GM19372 (cell line): ENCODE data around the gene FCAMR.

Experiments used
- ATAC-seq: cut with Tn5 transposase; IDR thresholded peaks from one replicate; pipeline ENCODE4 v1.9.1; 2021; ENCODE audit warnings: mild to moderate bottlenecking, low read depth, moderate library complexity; ENCODE audit not compliant: unreplicated experiment

FCAMR gene

DNA sequence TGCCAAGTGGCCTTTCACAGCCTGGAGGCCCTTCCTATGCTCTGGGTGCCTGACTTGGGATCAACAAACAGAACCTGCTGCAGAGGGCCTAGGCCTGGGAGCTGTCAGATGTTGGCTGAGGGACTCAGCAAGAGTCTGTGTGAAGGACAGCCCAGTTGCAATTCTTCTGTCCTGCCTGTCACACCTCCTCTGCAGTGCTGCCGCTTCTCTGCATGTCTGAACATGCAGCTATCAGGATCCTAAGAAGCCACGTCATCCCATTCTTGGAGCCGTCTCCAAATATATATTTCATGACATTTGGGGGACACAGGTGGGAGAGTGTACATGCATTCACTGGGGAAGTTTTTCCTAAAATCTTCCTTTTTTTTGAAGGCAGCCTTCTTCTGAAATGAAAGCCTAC is 8.6 kb downstream of the FCAMR start:
- ATAC-seq, result no peak

- no peak for ATAC-seq
These were observed 9.4 kb downstream of the FCAMR start for GRCh38 chr1:206960676-206961386.

DNA sequence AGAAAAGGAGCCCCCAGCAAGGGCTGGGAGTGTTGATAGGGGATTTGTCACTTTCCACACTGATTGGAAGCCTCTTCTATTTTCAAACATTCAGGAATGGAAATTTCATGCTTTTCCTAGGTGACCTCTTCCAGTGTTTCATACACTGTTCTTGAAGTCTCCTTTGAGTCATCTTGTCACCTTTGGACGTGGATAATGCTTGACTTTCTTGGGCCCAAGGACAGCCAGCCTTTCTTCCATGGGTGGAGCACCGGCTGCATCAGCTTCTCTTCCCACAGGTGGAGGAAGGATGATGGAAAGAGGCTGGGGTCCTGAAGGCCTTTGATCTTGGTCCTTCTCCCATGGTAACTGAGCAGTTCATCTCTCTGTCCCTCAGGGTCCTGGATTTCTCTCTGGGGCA is 12.1 kb downstream of the FCAMR start:
- no peak for ATAC-seq

GRCh38 chr1:206957639-206958038 is 12.6 kb downstream of the FCAMR start:
- ATAC-seq, result no peak

GRCh38 chr1:206955476-206956451 is 14.5 kb downstream of the FCAMR start:
- no peak for ATAC-seq

GRCh38 chr1:206954459-206955342 is 15.6 kb downstream of the FCAMR start:
- no peak for ATAC-seq

DNA sequence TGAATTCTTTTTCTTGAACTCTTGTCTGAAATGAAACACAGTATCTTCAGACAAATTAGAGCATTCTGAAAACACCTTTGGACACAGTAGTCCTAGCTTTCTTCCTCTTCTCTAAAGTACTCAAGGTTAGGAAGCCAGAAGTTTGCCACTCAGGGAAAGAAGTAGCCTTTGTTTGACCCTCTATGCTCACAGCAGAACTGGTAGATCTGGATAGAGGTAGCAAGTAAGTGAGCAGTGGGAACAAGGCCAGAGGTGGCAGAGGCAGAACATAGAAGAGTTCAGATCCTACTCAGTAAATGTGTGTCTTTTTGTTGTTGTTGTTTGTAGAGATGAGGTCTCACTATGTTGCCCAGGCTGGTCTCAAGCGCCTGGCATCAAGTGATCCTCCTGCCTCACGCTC is 16.6 kb downstream of the FCAMR start:
- no peak for ATAC-seq

- ATAC-seq, result no peak
These were observed 17.1 kb downstream of the FCAMR start for GRCh38 chr1:206953126-206953525.

DNA sequence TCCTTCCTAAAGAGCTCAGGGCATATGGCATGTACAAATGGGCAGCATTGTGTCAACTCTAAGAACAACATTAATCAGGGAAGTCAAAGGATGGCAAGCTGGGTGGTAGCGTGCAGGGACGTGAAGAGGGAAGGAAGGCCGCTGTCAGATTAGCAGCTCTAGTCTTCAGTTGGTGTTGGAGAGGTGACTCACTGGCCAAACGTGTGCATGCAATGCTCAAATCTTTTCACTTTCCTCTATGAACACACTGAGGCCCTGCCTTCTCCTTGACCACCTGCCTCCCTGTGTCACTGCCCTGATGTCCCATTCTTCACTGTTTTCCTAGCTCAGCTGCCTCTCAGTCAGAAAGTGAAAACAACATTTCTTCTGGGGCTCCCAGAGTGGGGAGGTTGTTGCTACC is 18.1 kb downstream of the FCAMR start:
- no peak for ATAC-seq

GRCh38 chr1:206951318-206952100 is 18.8 kb downstream of the FCAMR start:
- no peak for ATAC-seq

DNA sequence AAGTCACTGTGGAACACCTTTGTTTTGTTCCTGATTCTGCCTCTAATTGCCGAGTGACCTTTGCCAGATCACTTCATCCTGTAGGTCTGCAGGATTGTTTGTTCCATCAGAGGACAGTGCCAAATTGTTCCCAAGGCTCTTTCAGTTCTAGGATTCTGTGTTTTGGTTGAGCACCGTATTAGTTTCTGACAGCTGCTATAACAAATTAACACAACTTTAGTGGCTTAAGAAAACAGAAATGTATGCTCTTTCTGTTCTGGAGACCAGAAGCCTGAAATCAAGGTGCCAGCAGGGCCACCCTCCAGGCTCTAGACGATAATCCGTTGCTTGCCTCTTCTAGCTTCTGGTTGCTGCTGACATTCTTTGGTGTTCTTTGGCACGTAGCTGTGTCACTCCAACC is 20.6 kb downstream of the FCAMR start:
- no peak for ATAC-seq

DNA sequence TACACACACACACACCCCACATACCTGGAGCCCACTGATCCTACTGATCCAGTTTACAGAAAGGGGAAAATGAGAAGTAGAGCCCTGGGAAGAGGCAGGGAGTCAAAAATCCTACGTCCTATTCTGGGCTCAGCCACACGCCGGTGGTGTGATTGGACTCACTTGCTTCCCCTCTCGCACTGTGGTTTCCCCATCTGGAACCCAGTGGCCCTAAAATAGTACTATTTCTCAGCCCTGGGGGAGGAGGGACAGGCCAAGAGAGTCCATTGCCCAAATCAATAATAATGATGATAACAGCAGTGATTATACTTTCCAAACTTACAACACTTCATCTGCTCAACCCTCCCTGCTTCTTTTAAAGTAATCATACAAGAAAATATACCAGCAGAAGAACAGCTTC is 21.1 kb downstream of the FCAMR start:
- ATAC-seq, result no peak

GRCh38 chr1:206947255-206947654 is 23.0 kb downstream of the FCAMR start:
- no peak for ATAC-seq

- no peak for ATAC-seq
These were observed 24.0 kb downstream of the FCAMR start, which contains the start of gene PIGR for GRCh38 chr1:206946261-206946660. Gene PIGR (minus strand): TSS chr1:206946466. CDS start chr1:206940531, 5,935 bp downstream.

DNA sequence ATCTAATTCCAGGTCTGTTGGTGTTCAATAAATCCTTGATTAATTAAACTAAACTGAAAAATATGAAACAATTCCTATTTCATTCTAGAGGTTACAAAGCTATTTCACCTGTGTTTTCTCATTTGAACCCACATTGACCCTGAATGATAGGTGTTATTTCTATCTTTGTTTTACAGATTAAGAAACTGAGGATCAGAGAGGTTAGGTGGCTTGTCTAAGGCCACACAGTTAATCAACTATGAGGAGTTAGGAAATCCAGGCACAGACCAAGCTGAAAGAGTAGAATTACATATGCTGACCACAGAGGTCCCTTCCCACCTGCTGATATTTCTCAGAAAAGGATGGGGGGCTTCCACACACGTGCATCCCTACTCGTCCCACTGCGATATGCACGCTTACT is 24.5 kb downstream of the FCAMR start:
- no peak for ATAC-seq

DNA sequence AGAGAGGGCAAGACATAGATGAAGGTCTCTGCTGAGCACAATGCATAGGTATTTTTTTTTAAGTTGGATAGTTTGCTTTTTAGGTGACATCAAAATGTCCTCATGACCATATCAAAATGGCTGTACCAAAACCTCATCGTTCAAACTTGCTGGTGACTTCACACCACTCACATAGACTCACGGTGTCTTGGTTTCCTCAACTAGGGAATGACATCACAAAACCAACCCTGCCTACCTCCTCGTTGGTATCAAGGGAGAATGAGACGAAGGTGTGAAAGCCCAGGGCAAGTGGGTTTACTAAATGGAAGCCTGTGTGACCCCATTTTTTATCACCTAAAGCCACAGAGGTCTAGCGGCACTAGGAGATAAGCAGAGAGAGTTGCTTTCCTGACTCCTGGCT is 25.6 kb downstream of the FCAMR start:
- no peak for ATAC-seq

DNA sequence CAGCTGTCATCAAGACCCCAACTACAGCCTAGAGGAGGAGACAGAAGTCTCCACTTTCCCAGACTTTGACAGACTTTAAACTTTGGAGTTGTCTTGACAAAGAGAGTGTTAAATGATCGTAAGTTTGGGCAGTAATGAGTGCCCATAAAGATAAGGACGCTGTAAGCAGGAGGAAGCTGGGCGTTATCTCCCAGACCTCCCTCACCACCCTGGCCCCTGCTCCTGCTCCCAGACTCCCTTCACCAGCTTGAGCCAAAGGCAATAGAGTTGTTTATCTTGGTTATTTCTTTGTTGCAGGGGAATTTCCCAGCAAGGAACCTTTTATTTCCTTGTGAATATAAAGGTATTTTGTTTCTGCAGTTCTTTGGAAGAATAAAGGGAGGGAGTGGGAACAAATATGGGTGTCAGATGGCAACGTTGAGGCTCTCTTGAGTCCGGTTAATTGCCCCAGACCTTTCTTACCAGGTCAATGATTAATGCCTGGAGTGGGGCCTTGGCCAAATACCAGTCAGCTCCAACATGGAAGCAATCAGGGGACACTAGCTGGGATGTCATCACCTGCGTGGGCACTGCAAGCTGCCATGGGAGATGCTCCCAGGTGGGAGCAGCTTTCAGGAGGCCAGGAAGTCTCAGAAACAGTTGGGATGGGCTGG is 28.4 kb downstream of the FCAMR start:
- ATAC-seq, result no peak

DNA sequence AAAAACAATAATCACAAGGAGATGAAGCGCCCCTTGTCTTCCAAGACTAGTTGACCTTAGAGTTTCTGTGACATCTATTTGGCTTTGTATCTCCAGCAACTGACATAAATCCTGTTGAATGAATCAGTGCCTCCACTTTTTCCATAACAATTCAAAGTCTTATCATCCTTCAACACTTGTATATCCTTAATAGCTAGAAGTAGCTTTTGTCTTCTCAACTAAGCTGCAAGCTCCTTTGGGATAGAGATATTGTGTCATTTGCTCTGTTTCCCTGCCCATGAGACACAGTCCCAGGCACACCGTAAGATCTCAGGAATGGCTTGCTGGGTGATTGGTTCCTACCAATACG is 29.7 kb downstream of the FCAMR start:
- ATAC-seq, result no peak

GRCh38 chr1:206939841-206940587 is 30.2 kb downstream of the FCAMR start:
- no peak for ATAC-seq
